B cell (primary cell): ENCODE results near the gene GABRG3. TPM values are rescaled to one million over a fixed set of nuclear protein-coding genes. Genes with fewer than 3 reads are reported as not detected.

ENCODE experiments used
- ATAC-seq: fragments of 200-7000 bp; cut with Tn5 transposase; one replicate; pipeline ENCODE4 v1.10.0; 2021; ENCODE audit warnings: low read depth, mild to moderate bottlenecking, moderate number of reproducible peaks, moderate library complexity
- CTCF ChIA-PET: fragments of 350-600 bp; sonication (Branson Sonifier 250); formaldehyde crosslinking; loops from one replicate; lab custom pipeline; 2021; ENCODE audit warnings: antibody characterized with exemption, inconsistent platforms; lab: Charles Lee
- POLR2A ChIA-PET: fragments of 350-600 bp; sonication (Branson Sonifier 250); formaldehyde crosslinking; loops from one replicate; lab custom pipeline; 2021; ENCODE audit warnings: antibody characterized with exemption; lab: Charles Lee
- DNase-seq: peaks from one replicate; pipeline ENCODE4 v3.0.0; 2013
- H2AFZ ChIP-seq: 2 replicates; pipeline ENCODE4 v1.6.1; 2012; ENCODE audit warnings: mild to moderate bottlenecking, low read depth, low read length; ENCODE audit not compliant: insufficient read depth, poor library complexity, severe bottlenecking
- H3K27ac ChIP-seq, 2 donors: 1 replicate in 1 of 2; 2 replicates in 1 of 2; pipeline ENCODE4 v1.5.1; 2012 to 2013; ENCODE audit warnings: low read length in 2 of 2, mild to moderate bottlenecking in 2 of 2, moderate library complexity in 1 of 2
- H3K27me3 ChIP-seq, 4 experiments: fragments of 200-600 bp in 1 of 4; sonication (generic) in 1 of 4; replicated peaks in 1 of 4; 1 replicate in 2 of 4; 2 replicates in 2 of 4; pipeline versions ENCODE4 v1.6.1 to v1.7.0; 2013 to 2016; ENCODE audit warnings: low read length in 3 of 4, mild to moderate bottlenecking in 2 of 4, mixed read lengths in 1 of 4, moderate library complexity in 1 of 4; ENCODE audit not compliant: insufficient read depth in 4 of 4, control insufficient read depth in 3 of 4; ENCODE audit errors: control extremely low read depth in 1 of 4
- H3K36me3 ChIP-seq, 2 experiments: replicated peaks in 1 of 2; 1 replicate in 1 of 2; 2 replicates in 1 of 2; pipeline versions ENCODE4 v1.6.1 to v1.7.1; 2013; ENCODE audit warnings: low read length in 1 of 2; ENCODE audit not compliant: insufficient read depth in 2 of 2, control insufficient read depth in 1 of 2; ENCODE audit errors: control extremely low read depth in 1 of 2, extremely low read depth in 1 of 2
- H3K4me1 ChIP-seq, 2 donors: fragments of 200-600 bp in 1 of 2; sonication (generic) in 1 of 2; 1 replicate in 1 of 2; 2 replicates in 1 of 2; pipeline versions ENCODE4 v1.5.1 to v1.6.1; 2013 to 2017; ENCODE audit warnings: low read length in 2 of 2; ENCODE audit not compliant: control insufficient read depth in 2 of 2, insufficient read depth in 2 of 2
- H3K4me2 ChIP-seq: replicated peaks from 2 replicates; pipeline ENCODE3; 2012; ENCODE audit warnings: mild to moderate bottlenecking, low read depth, low read length; ENCODE audit not compliant: poor library complexity, severe bottlenecking
- H3K4me3 ChIP-seq, 5 experiments: fragments of 200-600 bp in 1 of 5; sonication (generic) in 1 of 5; 1 replicate in 3 of 5; 2 replicates in 2 of 5; pipeline versions ENCODE4 v1.5.1 to v1.7.0; 2011 to 2016; ENCODE audit warnings: low read length in 4 of 5, mild to moderate bottlenecking in 4 of 5, low read depth in 2 of 5, control low read depth in 1 of 5, moderate library complexity in 1 of 5; ENCODE audit not compliant: insufficient read depth in 1 of 5; ENCODE audit errors: control extremely low read depth in 1 of 5, extremely low read depth in 1 of 5
- H3K79me2 ChIP-seq: fragments of 200-600 bp; sonication (generic); one replicate; pipeline ENCODE4 v1.6.0; 2016; ENCODE audit warnings: low read length; ENCODE audit not compliant: control insufficient read depth, insufficient read depth
- H3K9ac ChIP-seq: fragments of 200-600 bp; sonication (generic); 2 replicates; pipeline ENCODE4 v1.6.1; 2017; ENCODE audit warnings: mild to moderate bottlenecking, low read length, moderate library complexity
- H3K9me3 ChIP-seq, 3 donors: one replicate each; pipeline versions ENCODE4 v1.6.1 to v1.7.1; 2013; ENCODE audit warnings: low read length in 2 of 3; ENCODE audit not compliant: control insufficient read depth in 2 of 3, insufficient read depth in 1 of 3; ENCODE audit errors: control extremely low read depth in 1 of 3
- H4K20me1 ChIP-seq: 2 replicates; pipeline ENCODE4 v1.6.0; 2012; ENCODE audit warnings: mild to moderate bottlenecking, low read length; ENCODE audit not compliant: insufficient read depth, control insufficient read depth, poor library complexity, severe bottlenecking
- H3K27ac Mint-ChIP-seq: one replicate; pipeline ENCODE4 v1.8.0; 2021; ENCODE audit warnings: mixed read lengths
- H3K27me3 Mint-ChIP-seq: one replicate; pipeline ENCODE4 v1.8.0; 2021; ENCODE audit warnings: mixed read lengths
- H3K4me1 Mint-ChIP-seq: one replicate; pipeline ENCODE4 v1.8.0; 2021; ENCODE audit warnings: mixed read lengths
- H3K4me3 Mint-ChIP-seq: one replicate; pipeline ENCODE4 v1.8.0; 2021; ENCODE audit warnings: mixed read lengths
- H3K9me3 Mint-ChIP-seq: one replicate; pipeline ENCODE4 v1.8.0; 2022; ENCODE audit warnings: mixed read lengths; ENCODE audit not compliant: insufficient read depth
- CTCF ChIP-seq: fragments of 200-600 bp; IDR thresholded peaks from one replicate; pipeline ENCODE4 v1.8.0; 2022; ENCODE audit warnings: antibody characterized with exemption, mild to moderate bottlenecking
- EZH2 ChIP-seq: IDR thresholded peaks from 2 replicates; pipeline ENCODE4 v1.6.1; 2012; ENCODE audit warnings: borderline replicate concordance, low read depth, mild to moderate bottlenecking, moderate library complexity, low read length; ENCODE audit not compliant: insufficient read depth, poor library complexity, severe bottlenecking
- WGBS: methylation state at CpG from one replicate; pipeline ENCODE4 v1.1.5; 2013; ENCODE audit warnings: missing lambda C conversion rate; ENCODE audit not compliant: insufficient coverage; 5-methylcytosine and 5-hydroxymethylcytosine counted together
- intact Hi-C: fragments of 100-400 bp; cut with micrococcal nuclease; formaldehyde crosslinking; loops from one replicate; pipeline ENCODE4 v1.10.0; 2022
- polyA plus RNA-seq: library from polyadenylated mRNA; depleted of rRNA; stranded (reverse); fragments of >200 nt; gene quantifications from 2 replicates; pipeline ENCODE4 v1.2.3, GENCODE V29; 2012
- total RNA-seq, 2 donors: library from RNA; stranded (reverse); fragments of 120-200 nt in 1 of 2; gene quantifications; 1 replicate in 1 of 2; 2 replicates in 1 of 2; pipeline versions ENCODE4 v1.2.3 to v1.2.4, GENCODE V29; 2013 to 2022

The GABRG3 gene
- total and polyA plus RNA-seq, 2 donors (not counting 1 experiment from before 2014, with no cell fraction given): not detected

GRCh38 chr15:27172821-27173220 is 201.8 kb downstream of the GABRG3 start:
- Mint-ChIP-seq H3K27me3 (no peaks in the 10 kb centered on the region), H3K4me3 (no peak overlapping the region), H3K27ac (no peak overlapping the region), H3K4me1 (no peaks in the 10 kb centered on the region), H3K9me3 (peaks cover 15% of the 10 kb centered on the region)
- H3K27me3 ChIP-seq: no peaks in the 10 kb centered on the region
- H3K4me3 ChIP-seq: no peak overlapping the region
- H3K9me3 ChIP-seq: peaks cover 0 to 19% (median 12%) of the 10 kb centered on the region in 3 donors
- intact Hi-C loops: no loop called here
- no peak overlapping the region for H3K9ac ChIP-seq
- H3K4me1 ChIP-seq: no peaks in the 10 kb centered on the region
- no peaks in the 10 kb centered on the region for H4K20me1 ChIP-seq
- ATAC-seq: no peak
- H2AFZ ChIP-seq: no peak overlapping the region
- DNase-seq: no peak
- WGBS: 87% methylated on average over 5 of the region's 5 CpGs
- H3K79me2 ChIP-seq: no peaks in the 10 kb centered on the region
- ChIA-PET CTCF (no interaction called here), POLR2A (no interaction called here)
- no peak for TF ChIP-seq EZH2
- no peak for TF ChIP-seq CTCF
- no peak overlapping the region for H3K27ac ChIP-seq
- no peak overlapping the region for H3K4me2 ChIP-seq
- no peaks in the 10 kb centered on the region for H3K36me3 ChIP-seq

- peaks cover 0 to 19% (median 15%) of the 10 kb centered on the region in 3 donors for H3K9me3 ChIP-seq
- H2AFZ ChIP-seq: no peak overlapping the region
- Mint-ChIP-seq H3K27me3 (no peaks in the 10 kb centered on the region), H3K9me3 (peaks cover 13% of the 10 kb centered on the region), H3K4me3 (no peak overlapping the region), H3K4me1 (no peaks in the 10 kb centered on the region), H3K27ac (no peak overlapping the region)
- H4K20me1 ChIP-seq: no peaks in the 10 kb centered on the region
- H3K27ac ChIP-seq: no peak overlapping the region
- 83% methylated on average over 1 of the region's 2 CpGs for WGBS
- no peaks in the 10 kb centered on the region for H3K4me1 ChIP-seq
- no peaks in the 10 kb centered on the region for H3K27me3 ChIP-seq
- no peak overlapping the region for H3K4me2 ChIP-seq
- CTCF ChIA-PET: interaction anchor here (0.7 kb wide), 1 partner anchor 40 kb away, joined by 5 read pairs; no protein-coding TSS in a partner anchor
- no peaks in the 10 kb centered on the region for H3K36me3 ChIP-seq
- POLR2A ChIA-PET: no interaction called here
- intact Hi-C loops: no loop called here
- TF ChIP-seq EZH2 (no peak), CTCF (no peak)
- H3K9ac ChIP-seq: no peak overlapping the region
- no peaks in the 10 kb centered on the region for H3K79me2 ChIP-seq
- H3K4me3 ChIP-seq: no peak overlapping the region
- DNase-seq: no peak
- no peak for ATAC-seq
Measured at GRCh38 chr15:27175472-27176153, 204.6 kb downstream of the GABRG3 start.
